Measurements from ENCODE around the gene OR1F1.

Gene OR1F1

GRCh38 chr16:3214904-3215600 is 27.0 kb downstream of the OR1F1 start (continued):
- no peak for TF ChIP-seq ZNF565 (CRISPR knock-in tag; conservative IDR thresholded peaks at IDR 0.05; ENCODE audit: low read depth)

DNA sequence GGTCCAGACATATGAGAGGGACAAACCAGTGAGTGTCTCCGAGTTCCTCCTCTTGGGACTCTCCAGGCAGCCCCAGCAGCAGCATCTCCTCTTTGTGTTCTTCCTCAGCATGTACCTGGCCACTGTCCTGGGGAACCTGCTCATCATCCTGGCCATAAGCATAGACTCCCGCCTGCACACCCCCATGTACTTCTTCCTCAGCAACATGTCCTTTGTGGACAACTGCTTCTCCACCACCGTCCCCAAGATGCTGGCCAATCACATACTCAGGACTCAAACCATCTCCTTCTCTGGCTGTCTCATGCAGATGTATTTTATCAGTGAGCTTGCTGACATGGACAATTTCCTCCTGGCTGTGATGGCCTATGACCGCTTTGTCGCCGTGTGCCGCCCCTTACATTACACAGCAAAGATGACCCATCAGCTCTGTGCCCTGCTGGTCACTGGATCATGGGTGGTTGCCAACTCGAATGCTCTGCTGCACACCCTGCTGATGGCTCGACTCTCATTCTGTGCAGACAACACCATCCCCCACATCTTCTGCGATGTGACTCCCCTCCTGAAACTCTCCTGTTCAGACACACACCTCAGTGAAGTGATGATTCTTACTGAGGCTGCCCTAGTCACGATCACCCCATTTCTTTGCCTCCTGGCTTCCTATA is 27.7 kb downstream of the OR1F1 start:
- TF ChIP-seq ZC3H10 (CRISPR knock-in tag; IDR thresholded peaks at IDR 0.05): no peak
- TF ChIP-seq CREB5 (CRISPR knock-in tag; IDR thresholded peaks at IDR 0.05; ENCODE audit: low read depth): no peak
- no peak for TF ChIP-seq ZNF565 (CRISPR knock-in tag; conservative IDR thresholded peaks at IDR 0.05; ENCODE audit: low read depth)
- TF ChIP-seq ZNF8 (CRISPR knock-in tag; IDR thresholded peaks at IDR 0.05): no peak
- no peak for TF ChIP-seq TOX (CRISPR knock-in tag; IDR thresholded peaks at IDR 0.05; ENCODE audit: borderline replicate concordance)
- no peak for TF ChIP-seq GLIS3 (CRISPR knock-in tag; IDR thresholded peaks at IDR 0.05)
- TF ChIP-seq POU6F1 (CRISPR knock-in tag; IDR thresholded peaks at IDR 0.05; ENCODE audit: borderline replicate concordance, low read depth): no peak
- no peak for TF ChIP-seq SNAI2 (CRISPR knock-in tag; IDR thresholded peaks at IDR 0.05)
- TF ChIP-seq PPARA (CRISPR knock-in tag; IDR thresholded peaks at IDR 0.05; ENCODE audit: borderline replicate concordance): no peak
- TF ChIP-seq ZFP30 (CRISPR knock-in tag; IDR thresholded peaks at IDR 0.05): no peak
- TF ChIP-seq ZFP3 (CRISPR knock-in tag; IDR thresholded peaks at IDR 0.05): no peak
- TF ChIP-seq ISL1 (CRISPR knock-in tag; IDR thresholded peaks at IDR 0.05): no peak
- no peak for TF ChIP-seq PATZ1 (CRISPR knock-in tag; IDR thresholded peaks at IDR 0.05; ENCODE audit: borderline replicate concordance)
- TF ChIP-seq, protein P1, sequence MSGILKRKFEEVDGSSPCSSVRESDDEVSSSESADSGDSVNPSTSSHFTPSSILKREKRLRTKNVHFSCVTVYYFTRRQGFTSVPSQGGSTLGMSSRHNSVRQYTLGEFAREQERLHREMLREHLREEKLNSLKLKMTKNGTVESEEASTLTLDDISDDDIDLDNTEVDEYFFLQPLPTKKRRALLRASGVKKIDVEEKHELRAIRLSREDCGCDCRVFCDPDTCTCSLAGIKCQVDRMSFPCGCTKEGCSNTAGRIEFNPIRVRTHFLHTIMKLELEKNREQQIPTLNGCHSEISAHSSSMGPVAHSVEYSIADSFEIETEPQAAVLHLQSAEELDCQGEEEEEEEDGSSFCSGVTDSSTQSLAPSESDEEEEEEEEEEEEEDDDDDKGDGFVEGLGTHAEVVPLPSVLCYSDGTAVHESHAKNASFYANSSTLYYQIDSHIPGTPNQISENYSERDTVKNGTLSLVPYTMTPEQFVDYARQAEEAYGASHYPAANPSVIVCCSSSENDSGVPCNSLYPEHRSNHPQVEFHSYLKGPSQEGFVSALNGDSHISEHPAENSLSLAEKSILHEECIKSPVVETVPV (CRISPR knock-in tag; IDR thresholded peaks at IDR 0.05): no peak
- TF ChIP-seq BACH2 (CRISPR knock-in tag; IDR thresholded peaks at IDR 0.05; ENCODE audit: borderline replicate concordance): no peak
- no peak for TF ChIP-seq ESRRG (CRISPR knock-in tag; IDR thresholded peaks at IDR 0.05)
- TF ChIP-seq, protein P2, sequence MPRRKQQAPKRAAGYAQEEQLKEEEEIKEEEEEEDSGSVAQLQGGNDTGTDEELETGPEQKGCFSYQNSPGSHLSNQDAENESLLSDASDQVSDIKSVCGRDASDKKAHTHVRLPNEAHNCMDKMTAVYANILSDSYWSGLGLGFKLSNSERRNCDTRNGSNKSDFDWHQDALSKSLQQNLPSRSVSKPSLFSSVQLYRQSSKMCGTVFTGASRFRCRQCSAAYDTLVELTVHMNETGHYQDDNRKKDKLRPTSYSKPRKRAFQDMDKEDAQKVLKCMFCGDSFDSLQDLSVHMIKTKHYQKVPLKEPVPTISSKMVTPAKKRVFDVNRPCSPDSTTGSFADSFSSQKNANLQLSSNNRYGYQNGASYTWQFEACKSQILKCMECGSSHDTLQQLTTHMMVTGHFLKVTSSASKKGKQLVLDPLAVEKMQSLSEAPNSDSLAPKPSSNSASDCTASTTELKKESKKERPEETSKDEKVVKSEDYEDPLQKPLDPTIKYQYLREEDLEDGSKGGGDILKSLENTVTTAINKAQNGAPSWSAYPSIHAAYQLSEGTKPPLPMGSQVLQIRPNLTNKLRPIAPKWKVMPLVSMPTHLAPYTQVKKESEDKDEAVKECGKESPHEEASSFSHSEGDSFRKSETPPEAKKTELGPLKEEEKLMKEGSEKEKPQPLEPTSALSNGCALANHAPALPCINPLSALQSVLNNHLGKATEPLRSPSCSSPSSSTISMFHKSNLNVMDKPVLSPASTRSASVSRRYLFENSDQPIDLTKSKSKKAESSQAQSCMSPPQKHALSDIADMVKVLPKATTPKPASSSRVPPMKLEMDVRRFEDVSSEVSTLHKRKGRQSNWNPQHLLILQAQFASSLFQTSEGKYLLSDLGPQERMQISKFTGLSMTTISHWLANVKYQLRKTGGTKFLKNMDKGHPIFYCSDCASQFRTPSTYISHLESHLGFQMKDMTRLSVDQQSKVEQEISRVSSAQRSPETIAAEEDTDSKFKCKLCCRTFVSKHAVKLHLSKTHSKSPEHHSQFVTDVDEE (CRISPR knock-in tag; IDR thresholded peaks at IDR 0.05): no peak
- TF ChIP-seq ZNF70 (CRISPR knock-in tag; IDR thresholded peaks at IDR 0.05): no peak
- no peak for TF ChIP-seq RARB (CRISPR knock-in tag; IDR thresholded peaks at IDR 0.05)
- TF ChIP-seq TCF4 (CRISPR knock-in tag; IDR thresholded peaks at IDR 0.05; ENCODE audit: borderline replicate concordance): no peak
- no peak for ATAC-seq

DNA sequence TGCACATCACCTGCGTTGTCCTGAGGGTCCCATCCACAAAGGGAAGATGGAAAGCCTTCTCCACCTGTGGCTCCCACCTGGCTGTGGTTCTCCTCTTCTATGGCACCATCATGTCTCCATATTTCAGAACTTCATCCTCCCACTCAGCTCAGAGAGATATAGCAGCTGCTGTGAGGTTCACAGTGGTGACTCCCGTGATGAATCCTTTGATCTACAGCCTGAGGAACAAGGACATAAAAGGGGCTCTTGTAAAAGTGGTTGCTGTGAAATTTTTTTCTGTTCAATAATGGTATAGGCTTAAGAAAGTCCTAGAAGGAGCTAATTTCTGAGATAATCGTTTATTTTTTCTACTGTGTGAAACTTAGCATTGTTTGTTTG is 28.2 kb downstream of the OR1F1 start:
- ATAC-seq: no peak
- TF ChIP-seq GLIS3 (CRISPR knock-in tag; IDR thresholded peaks at IDR 0.05) (no peak), BACH2 (CRISPR knock-in tag; IDR thresholded peaks at IDR 0.05; ENCODE audit: borderline replicate concordance) (no peak), TOX (CRISPR knock-in tag; IDR thresholded peaks at IDR 0.05; ENCODE audit: borderline replicate concordance) (no peak), ARNTL (CRISPR knock-in tag; IDR thresholded peaks at IDR 0.05; ENCODE audit: borderline replicate concordance, low read depth) (no peak), ZNF8 (CRISPR knock-in tag; IDR thresholded peaks at IDR 0.05) (no peak), ZC3H10 (CRISPR knock-in tag; IDR thresholded peaks at IDR 0.05) (no peak), ZNF70 (CRISPR knock-in tag; IDR thresholded peaks at IDR 0.05) (no peak), PPARA (CRISPR knock-in tag; IDR thresholded peaks at IDR 0.05; ENCODE audit: borderline replicate concordance) (no peak), OSR1 (CRISPR knock-in tag; IDR thresholded peaks at IDR 0.05) (no peak), ZFP30 (CRISPR knock-in tag; IDR thresholded peaks at IDR 0.05) (no peak), ZFP3 (CRISPR knock-in tag; IDR thresholded peaks at IDR 0.05) (no peak), SNAI2 (CRISPR knock-in tag; IDR thresholded peaks at IDR 0.05) (no peak)
- TF ChIP-seq, protein P2 (CRISPR knock-in tag; IDR thresholded peaks at IDR 0.05): no peak
- TF ChIP-seq, protein P1 (CRISPR knock-in tag; IDR thresholded peaks at IDR 0.05): no peak
